ENCODE results near the gene AZU1. TPM values are rescaled to one million over a fixed set of nuclear protein-coding genes. Genes with fewer than 3 reads are reported as not detected.

AZU1 gene
- total RNA-seq, 1 experiment from 2014 or later: 1.6 TPM

- Histone ChIP-seq H3K56ac (ENCODE audit: insufficient read length, low read depth, low read length) (no peak overlapping the region), H3K4me2 (ENCODE audit: insufficient read depth, insufficient read length, low read length) (no peak overlapping the region), H2BK20ac (ENCODE audit: low read depth, low read length, poor library complexity, severe bottlenecking) (no peak overlapping the region), H3K79me1 (ENCODE audit: insufficient read depth, low read depth, low read length, poor library complexity, severe bottlenecking) (no peaks in the 10 kb centered on the region), H3K4ac (ENCODE audit: low read depth, low read length) (no peak overlapping the region), H4K8ac (replicated peaks; ENCODE audit: insufficient read length, low read depth, low read length) (no peak overlapping the region), H3K27me3 (ENCODE audit: insufficient read depth, low read length) (no peaks in the 10 kb centered on the region), H3K23ac (ENCODE audit: insufficient read length, low read depth, low read length) (no peak overlapping the region), H3K27ac (ENCODE audit: insufficient read length, low read depth, low read length) (no peak overlapping the region), H2AFZ (ENCODE audit: low read length) (no peak overlapping the region), H3K18ac (ENCODE audit: insufficient read length, low read depth, low read length) (no peak overlapping the region), H3K23me2 (ENCODE audit: insufficient read length, low read depth, low read length, poor library complexity, severe bottlenecking) (no peaks in the 10 kb centered on the region), H3T11ph (ENCODE audit: low read length) (no peak overlapping the region), H3K14ac (ENCODE audit: insufficient read depth, low read length) (no peak overlapping the region), H2BK12ac (ENCODE audit: insufficient read length, low read depth, low read length) (no peak overlapping the region), H3K79me2 (ENCODE audit: insufficient read depth, low read length) (no peaks in the 10 kb centered on the region), H2AK5ac (ENCODE audit: insufficient read length, low read length) (no peak overlapping the region), H2BK5ac (ENCODE audit: insufficient read length, low read length) (no peak overlapping the region), H3K9ac (ENCODE audit: extremely low read depth, insufficient read length, low read length) (no peak overlapping the region), H2BK120ac (ENCODE audit: low read depth, low read length, poor library complexity, severe bottlenecking) (no peak overlapping the region), H4K5ac (ENCODE audit: insufficient read length, low read depth, low read length) (no peak overlapping the region), H4K20me1 (ENCODE audit: control insufficient read depth, insufficient read depth, insufficient read length) (no peaks in the 10 kb centered on the region), H4K91ac (ENCODE audit: insufficient read length, low read depth, low read length) (no peak overlapping the region), H3K9me3 (ENCODE audit: control insufficient read depth, low read depth, low read length) (no peaks in the 10 kb centered on the region), H3K4me1 (ENCODE audit: insufficient read depth, low read length) (no peaks in the 10 kb centered on the region; the same call in 1 of the 2 replicates), H2BK15ac (ENCODE audit: low read depth, low read length) (no peak overlapping the region)
- Mint-ChIP-seq H3K27me3 (ENCODE audit: low read depth) (peaks cover 8% of the 10 kb centered on the region), H3K4me3 (no peak overlapping the region), H3K27ac (no peak overlapping the region), H3K4me1 (peaks cover 7 to 14% of the 10 kb centered on the region in 2 experiments), H3K36me3 (ENCODE audit: insufficient read depth in 1 of 3, low read depth in 3 of 3) (no peaks in the 10 kb centered on the region; a peak in 1 of 7 replicates), H3K9me3 (no peaks in the 10 kb centered on the region)
- no peak for DNase-seq
- WGBS (ENCODE audit: extremely low coverage, insufficient read length, low lambda C conversion rate): no CpG with 5 or more reads among the region's 11 CpGs
- no peak for TF ChIP-seq CTCF (conservative IDR thresholded peaks at IDR 0.05)
Observed at GRCh38 chr19:827314-827709, 325 bp upstream of the AZU1 start.
